Caco-2 (cell line): ENCODE results near the gene FCER1A. TPM values are rescaled to one million over a fixed set of nuclear protein-coding genes. Genes with fewer than 3 reads are reported as not detected.

Experiments used
- BruUV-seq: library from RNA; stranded (reverse); fragments of 400-500 nt; replicated peaks from 2 replicates; lab custom pipeline; 2021; lab: Mats Ljungman, UMichigan
- CTCF ChIA-PET: fragments of 300-600 bp; sonication (Branson Sonifier 250); formaldehyde crosslinking; loops from one replicate; lab custom pipeline; 2022; ENCODE audit warnings: antibody characterized with exemption; lab: Charles Lee
- POLR2A ChIA-PET: fragments of 300-600 bp; sonication (Branson Sonifier 250); formaldehyde crosslinking; loops from one replicate; lab custom pipeline; 2022; ENCODE audit warnings: antibody characterized with exemption; lab: Charles Lee
- DNase-seq, 2 experiments: peaks; one replicate each; pipeline versions ENCODE4 v3.0.0 to v3.0.0-alpha.2; 2020 to 2022
- H3K27me3 ChIP-seq: replicated peaks from 2 replicates; pipeline ENCODE4 v1.6.0; 2011; ENCODE audit warnings: low read length; ENCODE audit not compliant: control insufficient read depth, insufficient read depth
- H3K36me3 ChIP-seq: 2 replicates; pipeline ENCODE4 v1.5.1; 2011; ENCODE audit warnings: low read length; ENCODE audit not compliant: control insufficient read depth, insufficient read depth
- H3K4me1 ChIP-seq: fragments of 250-450 bp; sonication (Bioruptor Pico); 2 replicates; pipeline ENCODE4 v1.5.1; 2020; ENCODE audit warnings: mild to moderate bottlenecking
- H3K4me3 ChIP-seq: 2 replicates; pipeline ENCODE4 v1.5.1; 2011; ENCODE audit warnings: low read depth, mild to moderate bottlenecking, control low read depth, low read length
- H3K9me3 ChIP-seq: fragments of 250-450 bp; sonication (Bioruptor Pico); 2 replicates; pipeline ENCODE4 v1.5.1; 2020; ENCODE audit warnings: mild to moderate bottlenecking, moderate library complexity
- H3K27ac Mint-ChIP-seq: one replicate; pipeline ENCODE4 v1.8.0; 2022; ENCODE audit warnings: mixed read lengths; ENCODE audit not compliant: unreplicated experiment
- H3K27me3 Mint-ChIP-seq: one replicate; pipeline ENCODE4 v1.8.0; 2022; ENCODE audit warnings: mixed read lengths; ENCODE audit not compliant: insufficient read depth, unreplicated experiment
- H3K36me3 Mint-ChIP-seq: one replicate; pipeline ENCODE4 v1.8.0; 2022; ENCODE audit warnings: mild to moderate bottlenecking, mixed read lengths; ENCODE audit not compliant: insufficient read depth, unreplicated experiment
- H3K4me1 Mint-ChIP-seq: one replicate; pipeline ENCODE4 v1.8.0; 2022; ENCODE audit warnings: low read depth, mixed read lengths; ENCODE audit not compliant: unreplicated experiment
- H3K4me3 Mint-ChIP-seq: one replicate; pipeline ENCODE4 v1.8.0; 2022; ENCODE audit warnings: mild to moderate bottlenecking, moderate library complexity, mixed read lengths; ENCODE audit not compliant: unreplicated experiment
- H3K9me3 Mint-ChIP-seq: one replicate; pipeline ENCODE4 v1.8.0; 2022; ENCODE audit warnings: mixed read lengths; ENCODE audit not compliant: unreplicated experiment
- CTCF ChIP-seq, 2 experiments: fragments of 200-600 bp in 1 of 2; IDR thresholded peaks; 1 replicate in 1 of 2; 2 replicates in 1 of 2; pipeline versions ENCODE4 v1.5.1 to v1.8.0; 2011 to 2022; ENCODE audit warnings: antibody characterized with exemption in 1 of 2, control low read depth in 1 of 2, inconsistent platforms in 1 of 2, low read depth in 1 of 2, low read length in 1 of 2, mild to moderate bottlenecking in 1 of 2, moderate library complexity in 1 of 2; ENCODE audit not compliant: insufficient read depth in 1 of 2, severe bottlenecking in 1 of 2, unreplicated experiment in 1 of 2
- intact Hi-C: fragments of 100-400 bp; cut with micrococcal nuclease; formaldehyde crosslinking; loops from one replicate; pipeline ENCODE4 v1.10.0; 2022; ENCODE audit not compliant: unreplicated experiment
- total RNA-seq: library from RNA; stranded (reverse); gene quantifications from 2 replicates; pipeline ENCODE4 v1.2.3, GENCODE V29; 2022

FCER1A gene
- total RNA-seq, 1 experiment from 2014 or later = not detected

- Mint-ChIP-seq H3K27me3 (peaks cover 5% of the 10 kb centered on the region), H3K27ac (no peak overlapping the region), H3K4me1 (no peaks in the 10 kb centered on the region), H3K4me3 (no peak overlapping the region), H3K9me3 (peaks cover 15% of the 10 kb centered on the region), H3K36me3 (no peaks in the 10 kb centered on the region)
- POLR2A ChIA-PET = no interaction called here
- intact Hi-C loops = no loop called here
- CTCF ChIA-PET = no interaction called here
- Histone ChIP-seq H3K27me3 (no peaks in the 10 kb centered on the region), H3K4me3 (no peak overlapping the region), H3K9me3 (no peaks in the 10 kb centered on the region), H3K36me3 (no peaks in the 10 kb centered on the region), H3K4me1 (no peaks in the 10 kb centered on the region)
- no peak for DNase-seq
- no peak for TF ChIP-seq CTCF (IDR thresholded peaks at IDR 0.05; ENCODE audit: insufficient read depth in 1 of 2, low read depth in 1 of 2, low read length in 1 of 2, severe bottlenecking in 1 of 2, unreplicated experiment in 1 of 2)
- no TSS peak for BruUV-seq
These were observed 16.8 kb downstream of the FCER1A start for GRCh38 chr1:159318784-159319551.

GRCh38 chr1:159334797-159335196 is 32.7 kb downstream of the FCER1A start:
- H3K9me3 Mint-ChIP-seq = no peaks in the 10 kb centered on the region
- Histone ChIP-seq H3K27me3 (no peaks in the 10 kb centered on the region), H3K4me3 (no peak overlapping the region), H3K9me3 (no peaks in the 10 kb centered on the region), H3K36me3 (no peaks in the 10 kb centered on the region), H3K4me1 (no peaks in the 10 kb centered on the region)
- no peak overlapping the region for H3K4me3 Mint-ChIP-seq
- CTCF ChIA-PET = no interaction called here
- no peaks in the 10 kb centered on the region for H3K36me3 Mint-ChIP-seq
- no peak for DNase-seq
- no peaks in the 10 kb centered on the region for H3K4me1 Mint-ChIP-seq
- POLR2A ChIA-PET = no interaction called here
- H3K27me3 Mint-ChIP-seq = no peaks in the 10 kb centered on the region
- BruUV-seq = no TSS peak
- intact Hi-C loops = no loop called here
- no peak for TF ChIP-seq CTCF (IDR thresholded peaks at IDR 0.05; ENCODE audit: insufficient read depth in 1 of 2, low read depth in 1 of 2, low read length in 1 of 2, severe bottlenecking in 1 of 2, unreplicated experiment in 1 of 2)
- H3K27ac Mint-ChIP-seq = no peak overlapping the region

GRCh38 chr1:159338018-159338417 is 35.9 kb downstream of the FCER1A start:
- no peaks in the 10 kb centered on the region for H3K36me3 Mint-ChIP-seq
- H3K36me3 ChIP-seq = no peaks in the 10 kb centered on the region
- no peaks in the 10 kb centered on the region for H3K9me3 ChIP-seq
- ChIA-PET POLR2A (no interaction called here), CTCF (no interaction called here)
- no peak overlapping the region for H3K27ac Mint-ChIP-seq
- no TSS peak for BruUV-seq
- no peaks in the 10 kb centered on the region for H3K4me1 ChIP-seq
- H3K27me3 Mint-ChIP-seq = no peaks in the 10 kb centered on the region
- H3K4me3 Mint-ChIP-seq = no peak overlapping the region
- no peak for DNase-seq
- no peaks in the 10 kb centered on the region for H3K4me1 Mint-ChIP-seq
- no peaks in the 10 kb centered on the region for H3K9me3 Mint-ChIP-seq
- no peaks in the 10 kb centered on the region; the same call in 1 of the 2 replicates for H3K27me3 ChIP-seq
- intact Hi-C loops = no loop called here
- no peak for TF ChIP-seq CTCF (IDR thresholded peaks at IDR 0.05; ENCODE audit: insufficient read depth in 1 of 2, low read depth in 1 of 2, low read length in 1 of 2, severe bottlenecking in 1 of 2, unreplicated experiment in 1 of 2)
- no peak overlapping the region for H3K4me3 ChIP-seq
